ENCODE results near the gene CCDC120.

Gene CCDC120

GRCh38 chrX:49064303-49064702 lies 5.5 kb downstream of the CCDC120 start:
- no peaks in the 10 kb centered on the region for H3K4me1 ChIP-seq (ENCODE audit: low read depth, poor library complexity, severe bottlenecking)
- H3K79me2 ChIP-seq (ENCODE audit: insufficient read depth, low read depth): no peaks in the 10 kb centered on the region
- no peaks in the 10 kb centered on the region for H3K27me3 ChIP-seq (ENCODE audit: insufficient read depth, low read depth)
- no peaks in the 10 kb centered on the region for H3K36me3 ChIP-seq (ENCODE audit: insufficient read depth)
- no peak overlapping the region for H3K27ac ChIP-seq
- no peak overlapping the region for H3K4me3 ChIP-seq (IDR thresholded peaks at IDR 0.05; ENCODE audit: insufficient read depth, low read depth, low read length)
- H3K9ac ChIP-seq: no peak overlapping the region
- TF ChIP-seq, protein P1, sequence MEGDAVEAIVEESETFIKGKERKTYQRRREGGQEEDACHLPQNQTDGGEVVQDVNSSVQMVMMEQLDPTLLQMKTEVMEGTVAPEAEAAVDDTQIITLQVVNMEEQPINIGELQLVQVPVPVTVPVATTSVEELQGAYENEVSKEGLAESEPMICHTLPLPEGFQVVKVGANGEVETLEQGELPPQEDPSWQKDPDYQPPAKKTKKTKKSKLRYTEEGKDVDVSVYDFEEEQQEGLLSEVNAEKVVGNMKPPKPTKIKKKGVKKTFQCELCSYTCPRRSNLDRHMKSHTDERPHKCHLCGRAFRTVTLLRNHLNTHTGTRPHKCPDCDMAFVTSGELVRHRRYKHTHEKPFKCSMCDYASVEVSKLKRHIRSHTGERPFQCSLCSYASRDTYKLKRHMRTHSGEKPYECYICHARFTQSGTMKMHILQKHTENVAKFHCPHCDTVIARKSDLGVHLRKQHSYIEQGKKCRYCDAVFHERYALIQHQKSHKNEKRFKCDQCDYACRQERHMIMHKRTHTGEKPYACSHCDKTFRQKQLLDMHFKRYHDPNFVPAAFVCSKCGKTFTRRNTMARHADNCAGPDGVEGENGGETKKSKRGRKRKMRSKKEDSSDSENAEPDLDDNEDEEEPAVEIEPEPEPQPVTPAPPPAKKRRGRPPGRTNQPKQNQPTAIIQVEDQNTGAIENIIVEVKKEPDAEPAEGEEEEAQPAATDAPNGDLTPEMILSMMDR (conservative IDR thresholded peaks at IDR 0.05; ENCODE audit: low read depth, low read length): no peak
- H4K20me1 ChIP-seq (ENCODE audit: insufficient read depth): no peaks in the 10 kb centered on the region
- no peak overlapping the region for H3K4me2 ChIP-seq
- no peak overlapping the region for H2AFZ ChIP-seq (ENCODE audit: low read depth)

- Histone ChIP-seq H3K27me3 (ENCODE audit: insufficient read depth, low read depth) (no peaks in the 10 kb centered on the region), H4K20me1 (ENCODE audit: insufficient read depth) (no peaks in the 10 kb centered on the region)
Observed at GRCh38 chrX:49064735-49065134, 5.9 kb downstream of the CCDC120 start.

GRCh38 chrX:49066278-49066677 lies 7.5 kb downstream of the CCDC120 start:
- no peak overlapping the region for H3K27ac ChIP-seq

More at GRCh38 chrX:49064735-49065134, 5.9 kb downstream of the CCDC120 start:
- Histone ChIP-seq H3K79me2 (ENCODE audit: insufficient read depth, low read depth) (no peaks in the 10 kb centered on the region), H3K4me1 (ENCODE audit: low read depth, poor library complexity, severe bottlenecking) (no peaks in the 10 kb centered on the region), H3K4me2 (no peak overlapping the region), H3K4me3 (IDR thresholded peaks at IDR 0.05; ENCODE audit: insufficient read depth, low read depth, low read length) (no peak overlapping the region), H3K36me3 (ENCODE audit: insufficient read depth) (no peaks in the 10 kb centered on the region), H3K27ac (no peak overlapping the region), H2AFZ (ENCODE audit: low read depth) (no peak overlapping the region), H3K9ac (no peak overlapping the region)
- TF ChIP-seq, protein P1 (conservative IDR thresholded peaks at IDR 0.05; ENCODE audit: low read depth, low read length): no peak

GRCh38 chrX:49066690-49067089 lies 7.9 kb downstream of the CCDC120 start:
- Histone ChIP-seq H3K27ac (no peak overlapping the region), H3K4me1 (ENCODE audit: low read depth, poor library complexity, severe bottlenecking) (no peaks in the 10 kb centered on the region), H2AFZ (ENCODE audit: low read depth) (no peak overlapping the region), H3K79me2 (ENCODE audit: insufficient read depth, low read depth) (no peaks in the 10 kb centered on the region), H3K4me2 (no peak overlapping the region), H4K20me1 (ENCODE audit: insufficient read depth) (no peaks in the 10 kb centered on the region), H3K4me3 (IDR thresholded peaks at IDR 0.05; ENCODE audit: insufficient read depth, low read depth, low read length) (no peak overlapping the region), H3K27me3 (ENCODE audit: insufficient read depth, low read depth) (no peaks in the 10 kb centered on the region), H3K36me3 (ENCODE audit: insufficient read depth) (no peaks in the 10 kb centered on the region), H3K9ac (no peak overlapping the region)
- TF ChIP-seq, protein P1 (conservative IDR thresholded peaks at IDR 0.05; ENCODE audit: low read depth, low read length): no peak

More at GRCh38 chrX:49066278-49066677, 7.5 kb downstream of the CCDC120 start:
- no peak overlapping the region for H3K4me2 ChIP-seq
- H3K36me3 ChIP-seq (ENCODE audit: insufficient read depth): no peaks in the 10 kb centered on the region
- no peak overlapping the region for H3K9ac ChIP-seq
- H3K79me2 ChIP-seq (ENCODE audit: insufficient read depth, low read depth): no peaks in the 10 kb centered on the region
- no peak overlapping the region for H3K4me3 ChIP-seq (IDR thresholded peaks at IDR 0.05; ENCODE audit: insufficient read depth, low read depth, low read length)
- TF ChIP-seq, protein P1 (conservative IDR thresholded peaks at IDR 0.05; ENCODE audit: low read depth, low read length): no peak
- no peaks in the 10 kb centered on the region for H3K4me1 ChIP-seq (ENCODE audit: low read depth, poor library complexity, severe bottlenecking)
- H3K27me3 ChIP-seq (ENCODE audit: insufficient read depth, low read depth): no peaks in the 10 kb centered on the region
- no peak overlapping the region for H2AFZ ChIP-seq (ENCODE audit: low read depth)
- no peaks in the 10 kb centered on the region for H4K20me1 ChIP-seq (ENCODE audit: insufficient read depth)
